HG03108 (cell line): ENCODE data around the gene PARP6.
A peak's percentile ranks its signal among the peaks of the same experiment; 100 is the strongest.

ENCODE experiments used
- ATAC-seq: cut with Tn5 transposase; IDR thresholded peaks from one replicate; pipeline ENCODE4 v1.9.1; 2021; ENCODE audit warnings: moderate library complexity; ENCODE audit not compliant: unreplicated experiment

PARP6 gene, protein sequence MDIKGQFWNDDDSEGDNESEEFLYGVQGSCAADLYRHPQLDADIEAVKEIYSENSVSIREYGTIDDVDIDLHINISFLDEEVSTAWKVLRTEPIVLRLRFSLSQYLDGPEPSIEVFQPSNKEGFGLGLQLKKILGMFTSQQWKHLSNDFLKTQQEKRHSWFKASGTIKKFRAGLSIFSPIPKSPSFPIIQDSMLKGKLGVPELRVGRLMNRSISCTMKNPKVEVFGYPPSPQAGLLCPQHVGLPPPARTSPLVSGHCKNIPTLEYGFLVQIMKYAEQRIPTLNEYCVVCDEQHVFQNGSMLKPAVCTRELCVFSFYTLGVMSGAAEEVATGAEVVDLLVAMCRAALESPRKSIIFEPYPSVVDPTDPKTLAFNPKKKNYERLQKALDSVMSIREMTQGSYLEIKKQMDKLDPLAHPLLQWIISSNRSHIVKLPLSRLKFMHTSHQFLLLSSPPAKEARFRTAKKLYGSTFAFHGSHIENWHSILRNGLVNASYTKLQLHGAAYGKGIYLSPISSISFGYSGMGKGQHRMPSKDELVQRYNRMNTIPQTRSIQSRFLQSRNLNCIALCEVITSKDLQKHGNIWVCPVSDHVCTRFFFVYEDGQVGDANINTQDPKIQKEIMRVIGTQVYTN

DNA sequence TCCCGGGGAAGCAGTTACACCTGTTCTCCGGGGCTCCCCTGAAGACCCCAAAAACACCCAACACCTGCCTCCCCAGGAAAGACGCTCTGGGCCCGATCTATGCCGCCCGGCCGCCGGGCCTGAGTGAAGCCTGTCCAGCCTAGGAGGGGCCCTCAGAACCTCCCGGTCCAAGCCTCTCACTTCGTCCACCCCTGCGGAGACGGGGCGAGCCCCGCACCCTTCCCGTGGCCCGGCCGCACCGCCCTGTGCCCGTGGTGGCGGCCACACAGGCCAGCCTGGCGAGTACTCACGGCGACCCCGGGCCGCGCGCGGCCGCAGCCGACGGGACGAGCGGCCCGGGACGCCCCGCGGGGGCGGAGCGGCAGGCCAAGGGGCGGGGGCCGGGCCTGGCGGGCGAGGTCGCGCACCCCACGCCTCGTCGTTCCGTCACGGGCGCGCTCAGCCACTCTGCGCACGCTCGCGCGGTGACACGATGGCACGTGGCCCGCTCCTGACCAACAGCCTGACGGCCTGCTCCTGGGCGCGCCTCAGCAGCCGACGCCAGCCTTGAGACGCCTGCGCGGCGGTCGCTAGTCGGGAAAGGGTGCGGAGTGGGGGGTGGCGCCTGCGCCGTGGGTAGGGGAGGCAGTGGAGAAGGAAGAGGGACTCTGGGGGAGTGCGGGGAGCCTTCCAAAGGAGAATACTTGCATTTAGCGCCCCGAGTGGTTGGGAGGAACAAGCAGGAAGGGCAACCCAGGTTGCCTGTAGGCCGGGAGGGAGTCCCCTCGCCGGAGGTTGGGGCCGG is at the start of gene PARP6:
Gene PARP6, minus strand, starts transcription at position 342 of the 784 bp plus-strand sequence. CDS start 5,077 bp downstream, outside the sequence.
- ATAC-seq: peak; percentile 96

DNA sequence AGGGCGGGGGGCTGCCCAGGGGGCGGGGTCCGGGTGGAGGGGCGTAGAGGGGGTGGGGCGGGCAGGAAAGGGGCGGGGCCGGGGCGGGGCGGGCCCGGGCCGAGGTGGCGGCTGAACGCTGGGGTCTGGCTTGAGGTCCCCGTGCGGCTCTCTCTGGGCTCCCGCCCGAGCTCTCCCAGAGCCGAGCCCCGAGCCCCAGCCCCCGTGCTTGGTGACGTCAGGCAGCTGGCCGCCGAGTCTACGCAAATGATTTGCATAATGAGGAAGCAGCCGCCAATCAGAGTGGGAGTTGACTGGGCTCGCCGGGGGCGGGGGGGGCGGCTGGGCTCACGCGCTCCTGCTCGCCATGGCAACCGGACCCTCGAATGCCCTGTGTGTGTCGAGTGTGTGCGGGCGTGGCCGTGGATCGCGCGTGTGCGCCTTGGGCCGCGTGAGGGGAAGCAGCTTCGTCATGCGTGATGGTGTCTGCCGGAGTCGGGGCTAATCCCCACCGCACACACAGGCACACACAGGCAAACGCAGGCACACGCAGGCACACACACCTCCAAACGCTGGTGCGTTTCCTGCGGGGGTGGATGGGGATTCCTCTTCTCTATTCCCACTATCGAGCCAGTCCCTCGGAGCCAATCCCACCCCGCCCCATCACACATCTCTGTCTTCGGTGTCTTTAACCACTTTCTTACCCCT is 47.8 kb upstream of the PARP6 start, which contains the start of gene CELF6:
Gene CELF6, minus strand, starts transcription at position 173 of the 687 bp plus-strand sequence. CDS start 283 bp downstream, outside the sequence.
- no peak for ATAC-seq

DNA sequence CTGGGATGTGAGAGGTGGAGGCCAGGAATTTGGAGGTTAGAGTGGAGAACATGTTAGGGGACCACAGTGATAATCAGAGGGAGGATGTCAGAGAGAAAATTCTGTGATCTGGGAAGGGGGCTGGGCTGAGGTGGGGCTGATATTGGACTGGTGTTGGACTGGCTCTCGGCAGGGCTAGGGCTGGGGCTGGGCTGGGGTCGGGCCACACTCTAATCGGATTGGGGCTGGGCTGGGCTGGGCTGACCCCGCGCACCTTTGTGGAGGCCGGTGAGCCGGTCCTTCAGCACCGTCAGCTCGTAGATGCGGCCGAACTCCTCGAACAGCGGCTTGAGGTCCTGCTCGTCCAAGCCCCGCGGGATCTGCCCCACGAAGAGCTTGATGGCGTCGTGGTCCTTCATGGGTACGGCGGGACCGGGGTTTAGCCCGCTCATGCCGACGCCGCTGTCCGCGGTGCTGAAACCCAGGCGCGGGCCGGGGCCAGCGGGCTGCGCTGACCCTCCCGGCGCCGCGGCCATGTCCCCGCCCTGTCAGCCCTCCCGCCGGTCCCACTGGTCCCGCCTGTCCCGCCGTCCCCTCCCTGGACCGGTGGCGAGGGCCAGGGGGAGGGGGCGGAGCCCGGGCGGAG is 47.1 kb upstream of the PARP6 start:
- no peak for ATAC-seq

DNA sequence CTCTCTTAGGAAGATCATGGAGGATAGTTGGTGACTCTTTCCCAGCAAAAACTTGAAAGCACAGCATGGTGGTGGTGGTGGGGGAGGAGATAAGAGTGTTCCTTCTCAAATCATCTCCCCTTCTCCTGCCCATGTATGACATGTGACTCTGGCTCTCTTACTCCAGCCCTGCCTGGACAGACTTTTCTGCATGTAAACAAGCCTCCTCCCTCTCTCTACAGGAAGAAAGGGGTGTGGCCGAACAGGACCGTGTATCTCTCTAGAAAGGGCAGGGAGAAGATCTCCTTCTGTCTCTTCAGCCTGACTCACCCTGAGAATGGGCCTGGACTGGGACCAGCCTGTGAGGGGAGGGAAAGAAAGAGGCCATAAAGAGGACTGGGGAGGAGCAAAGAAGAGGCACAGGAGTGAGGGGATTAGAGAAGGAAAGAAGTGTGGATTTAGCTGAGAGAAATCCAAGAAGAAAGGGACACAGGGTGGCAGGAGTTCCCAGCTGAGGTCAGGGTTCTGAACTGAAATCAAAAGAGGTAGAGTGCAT is 46.1 kb upstream of the PARP6 start:
- ATAC-seq: no peak

DNA sequence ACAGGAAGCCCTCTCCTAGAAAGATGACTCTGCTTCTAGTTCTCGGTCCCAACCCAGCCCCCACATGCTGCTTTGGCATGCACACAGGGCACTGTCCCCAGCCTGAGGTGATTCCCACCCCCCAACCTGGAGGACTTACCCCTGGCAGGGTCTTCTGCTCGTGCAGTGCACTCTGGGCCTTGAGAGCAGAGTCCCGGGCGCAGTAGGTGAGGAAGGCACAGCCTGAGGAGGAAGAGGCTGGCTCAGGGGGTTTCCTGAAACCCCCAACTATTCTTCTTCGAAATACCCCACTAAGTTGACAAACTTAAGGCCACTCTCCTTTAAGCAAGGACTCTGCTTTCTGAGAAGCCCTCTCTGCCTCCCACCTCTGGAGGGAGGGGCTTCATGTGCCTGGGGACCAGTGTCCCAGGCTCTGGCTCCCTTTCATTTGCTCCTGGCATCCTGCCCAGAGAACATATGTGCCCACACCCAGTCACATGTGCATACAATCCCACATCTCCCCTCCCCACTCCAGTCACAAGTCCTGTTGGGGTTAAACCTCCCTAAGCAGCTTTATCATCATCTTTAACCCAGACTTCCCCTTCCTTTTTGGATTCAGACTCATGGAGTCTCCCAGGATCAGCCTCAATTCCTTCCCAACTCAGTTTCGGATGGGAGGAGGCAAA is 43.5 kb upstream of the PARP6 start:
- ATAC-seq: no peak

DNA sequence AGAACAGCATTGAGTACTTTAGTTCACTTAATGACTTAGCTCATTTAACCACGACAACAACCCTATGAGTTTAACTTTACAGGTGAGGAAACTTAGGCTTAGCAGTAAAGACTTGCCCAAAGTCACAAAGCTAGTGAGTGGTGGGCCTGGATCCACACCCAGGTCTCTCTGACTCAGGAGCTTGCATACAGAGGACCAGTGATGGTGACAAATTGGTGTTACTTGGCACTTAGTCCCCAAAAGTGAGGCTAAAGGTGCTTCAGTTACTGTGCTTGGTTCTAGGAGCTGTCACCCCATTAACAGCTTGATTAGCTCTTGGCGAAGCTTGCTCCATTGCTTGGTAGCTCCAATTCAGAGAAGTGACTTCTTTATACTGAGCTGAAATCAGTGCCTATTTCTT is 41.5 kb upstream of the PARP6 start:
- ATAC-seq: no peak

DNA sequence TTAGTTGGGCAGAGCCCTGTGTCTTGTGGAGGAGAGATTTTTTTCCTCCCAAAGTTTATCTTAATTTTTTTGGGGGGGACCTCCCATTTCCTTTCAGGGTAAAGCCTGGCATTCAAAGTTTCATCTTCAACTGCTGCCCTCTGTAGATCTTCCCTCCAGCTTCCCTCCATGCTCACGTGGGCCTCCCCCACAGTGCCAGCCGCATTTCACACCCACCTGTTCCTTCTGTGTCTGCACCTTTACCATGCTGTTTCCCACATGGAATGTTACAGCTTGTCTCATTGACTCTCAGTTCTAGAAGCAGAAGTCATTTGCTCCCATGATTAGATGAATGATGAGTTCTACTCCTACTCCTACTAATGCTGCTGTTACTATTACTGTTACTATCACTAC is 41.1 kb upstream of the PARP6 start:
- no peak for ATAC-seq

DNA sequence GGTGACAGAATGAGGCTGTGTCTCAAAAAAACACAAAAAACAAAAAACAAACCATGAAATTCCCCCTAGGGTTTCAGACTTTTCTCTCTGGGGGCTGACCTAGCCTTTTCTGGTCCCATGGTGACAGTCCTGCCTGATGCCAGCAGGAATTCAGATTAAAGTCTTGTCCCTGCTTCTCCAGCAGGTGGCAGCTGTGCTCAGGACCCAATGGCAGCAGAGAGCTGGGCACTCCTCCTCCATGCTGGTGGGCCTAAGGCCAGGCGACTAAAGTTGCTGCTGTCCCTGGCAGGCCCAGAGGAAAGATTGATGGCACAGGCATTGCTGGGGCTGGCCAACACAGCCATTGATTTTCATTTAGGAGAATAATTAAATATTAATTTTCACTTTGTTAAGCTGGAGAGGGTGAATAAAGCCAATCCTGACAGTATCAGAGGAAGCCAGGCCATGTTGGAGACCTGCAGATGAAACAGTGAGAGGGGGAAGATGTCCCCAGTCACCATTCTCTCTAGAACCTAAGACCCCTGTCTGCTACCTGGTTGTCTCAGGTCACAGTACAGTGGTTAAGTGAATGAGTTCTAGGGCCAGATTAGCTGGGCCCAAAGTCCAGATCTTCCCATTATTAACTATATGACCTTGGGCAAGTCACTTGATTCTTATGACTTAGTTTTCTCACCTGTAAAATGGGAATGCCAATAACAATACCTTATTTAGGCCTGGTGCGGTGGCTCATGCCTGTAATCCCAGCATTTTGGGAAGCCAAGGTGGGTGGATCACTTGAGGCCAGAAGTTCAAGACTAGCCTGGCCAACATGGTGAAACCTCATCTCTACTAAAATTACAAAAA is 40.5 kb upstream of the PARP6 start:
- ATAC-seq: no peak

DNA sequence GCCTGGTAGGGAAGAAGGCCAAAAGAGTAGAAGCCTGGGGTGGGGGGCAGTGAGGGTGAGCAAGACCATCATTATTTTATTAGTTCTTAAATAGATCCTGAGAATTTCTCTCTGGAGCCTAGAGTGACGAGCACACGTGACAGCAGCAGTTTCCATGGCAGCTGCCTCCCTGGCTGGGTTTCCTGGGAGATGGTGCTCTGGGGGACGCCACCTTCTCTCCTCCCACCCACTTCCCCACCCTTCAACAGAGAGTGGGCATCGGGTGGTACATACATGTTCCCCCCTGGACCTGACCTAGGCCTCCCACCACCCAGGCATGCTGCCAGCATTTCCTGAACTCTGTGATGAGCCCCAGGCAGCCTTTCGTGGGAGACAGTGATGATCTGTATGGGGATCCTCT is 34.7 kb upstream of the PARP6 start:
- ATAC-seq: no peak

DNA sequence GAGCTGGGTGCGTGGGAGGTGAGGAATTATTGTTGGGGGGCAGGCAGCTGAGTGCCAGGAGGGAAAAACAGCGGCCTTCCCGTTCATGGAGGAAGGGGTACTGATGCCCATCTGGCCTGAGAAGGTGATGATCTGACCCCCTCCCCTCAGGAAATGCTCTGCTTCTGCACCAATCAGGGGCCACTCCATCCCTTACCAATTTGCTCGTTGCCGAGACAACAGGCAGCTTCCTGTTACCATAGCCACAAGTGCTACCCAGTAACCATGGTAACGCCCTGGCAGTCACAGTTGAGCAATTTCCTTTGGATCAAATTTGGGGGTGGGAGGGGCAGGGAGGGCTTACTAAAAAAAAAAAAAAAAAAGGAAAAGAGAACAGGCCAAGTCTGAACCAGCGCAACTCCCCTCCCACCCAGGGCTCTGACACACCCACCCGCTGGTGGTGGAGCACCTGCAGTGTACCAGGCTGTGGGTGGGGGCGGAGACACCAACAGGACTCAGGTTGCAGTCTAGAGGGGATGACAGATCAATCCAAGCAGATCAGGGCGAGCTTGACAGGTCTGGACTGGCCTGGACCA is 33.9 kb upstream of the PARP6 start:
- ATAC-seq: no peak

DNA sequence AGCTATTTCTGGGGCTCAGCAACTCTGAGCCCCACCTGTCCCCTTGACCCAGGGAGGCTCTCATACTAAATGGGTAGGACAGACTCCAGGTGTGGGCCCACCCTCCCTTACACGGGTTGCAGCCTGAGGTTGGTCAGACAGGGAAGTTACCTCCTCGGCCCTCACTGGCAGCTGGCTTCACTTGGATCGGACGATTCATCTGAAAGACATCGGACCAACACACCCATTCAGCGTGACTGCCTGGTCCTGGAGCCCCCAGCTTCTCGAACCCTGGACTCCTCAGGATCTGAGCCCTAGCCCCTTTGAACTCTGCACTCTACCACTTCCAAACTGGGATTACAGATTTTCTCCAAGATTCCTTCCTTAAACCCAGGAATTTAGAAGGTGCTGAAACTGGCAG is 32.2 kb upstream of the PARP6 start:
- no peak for ATAC-seq

DNA sequence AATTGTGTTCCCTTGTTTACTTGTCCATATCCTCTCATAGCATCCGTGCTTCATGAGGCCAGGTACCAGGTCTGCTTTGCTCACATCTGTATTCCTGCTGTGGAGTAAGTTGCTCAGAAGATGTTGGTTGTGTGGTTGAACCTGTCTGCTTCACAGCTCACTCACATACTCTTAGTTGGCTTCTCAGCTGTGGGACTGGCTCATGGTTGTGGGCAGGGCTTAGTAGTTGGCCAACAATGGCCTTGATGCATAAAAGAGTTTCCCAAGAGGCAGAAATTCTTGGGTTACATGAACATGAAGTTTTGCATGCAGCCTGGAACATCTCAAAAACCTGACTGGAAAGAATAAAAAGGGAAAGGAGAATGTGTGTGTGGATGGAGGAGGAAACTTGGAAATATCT is 30.6 kb upstream of the PARP6 start:
- ATAC-seq: no peak

DNA sequence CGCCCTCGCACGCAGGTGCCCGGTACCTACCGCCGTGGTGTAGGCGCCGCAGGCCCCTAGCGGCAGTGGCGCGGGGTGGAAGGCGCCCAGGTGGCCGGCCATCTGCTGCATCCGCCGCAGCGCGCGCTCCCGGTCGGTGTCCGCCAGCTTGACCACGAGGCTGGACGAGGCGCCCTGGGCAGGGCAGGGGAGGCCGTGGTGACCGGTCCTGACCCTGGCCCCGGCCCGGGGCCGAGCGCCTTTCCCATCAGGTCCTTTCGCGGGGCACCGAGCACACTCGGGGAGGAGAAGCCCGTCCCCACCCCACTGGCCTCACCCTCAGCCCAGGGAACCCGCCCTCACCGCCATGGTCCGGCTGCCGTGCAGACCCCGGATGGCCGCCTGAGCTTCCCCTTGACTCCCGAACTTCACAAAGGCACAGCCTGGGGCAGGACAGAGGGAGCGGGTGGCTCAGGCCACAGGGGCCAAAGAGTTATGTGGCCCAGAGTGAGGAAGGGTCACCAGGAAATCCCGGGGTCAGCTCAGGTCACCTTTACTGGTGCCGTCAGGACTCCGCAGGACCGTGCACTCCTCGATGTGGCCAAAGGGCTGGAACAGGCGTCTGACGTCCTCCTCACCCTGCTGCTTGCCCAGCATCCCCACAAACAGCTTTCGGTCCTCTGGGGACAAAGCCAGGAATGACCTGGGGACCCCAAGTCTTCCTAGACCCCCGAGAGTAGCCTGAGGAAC is 17.4 kb upstream of the PARP6 start:
- no peak for ATAC-seq

DNA sequence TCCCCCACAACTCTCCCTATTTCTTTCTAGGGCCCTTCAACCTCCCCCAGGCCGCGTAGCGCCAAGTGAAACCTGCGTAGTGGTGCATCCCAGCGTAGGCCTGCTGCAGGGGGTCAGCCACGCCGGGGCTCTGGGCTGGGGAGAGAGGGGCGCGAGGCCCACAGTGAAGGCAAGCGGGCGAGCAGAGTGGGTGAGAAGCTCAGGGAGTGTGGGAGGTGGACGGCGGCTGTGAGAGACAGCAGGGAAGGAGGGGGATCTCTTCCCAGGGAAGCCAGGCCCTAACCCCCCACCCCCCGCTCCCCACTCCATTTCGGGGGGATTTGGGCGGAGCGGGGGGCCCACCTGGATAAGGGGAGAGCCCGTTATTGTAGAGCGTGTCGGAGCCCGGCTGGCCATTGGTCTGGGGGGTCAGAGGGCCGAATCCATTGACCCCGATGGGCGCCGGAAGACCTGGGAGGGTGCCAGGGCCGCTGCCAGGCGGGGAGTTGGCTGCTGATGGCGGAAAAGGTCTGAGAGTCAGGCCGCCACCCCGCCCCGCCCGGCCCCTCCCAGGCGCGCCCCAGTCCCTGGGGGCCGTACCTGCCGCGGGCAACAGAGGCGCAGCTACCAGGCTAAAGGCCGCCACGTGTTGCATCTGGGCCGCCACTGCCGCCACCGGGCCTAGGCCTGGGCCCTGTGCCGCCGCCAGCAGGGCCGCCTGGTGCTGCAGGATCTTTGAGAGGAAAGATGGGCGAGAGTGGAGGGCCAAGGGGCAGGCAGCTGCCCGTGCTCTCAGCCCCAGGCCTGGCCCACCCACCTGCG is 16.6 kb upstream of the PARP6 start:
- ATAC-seq: no peak

DNA sequence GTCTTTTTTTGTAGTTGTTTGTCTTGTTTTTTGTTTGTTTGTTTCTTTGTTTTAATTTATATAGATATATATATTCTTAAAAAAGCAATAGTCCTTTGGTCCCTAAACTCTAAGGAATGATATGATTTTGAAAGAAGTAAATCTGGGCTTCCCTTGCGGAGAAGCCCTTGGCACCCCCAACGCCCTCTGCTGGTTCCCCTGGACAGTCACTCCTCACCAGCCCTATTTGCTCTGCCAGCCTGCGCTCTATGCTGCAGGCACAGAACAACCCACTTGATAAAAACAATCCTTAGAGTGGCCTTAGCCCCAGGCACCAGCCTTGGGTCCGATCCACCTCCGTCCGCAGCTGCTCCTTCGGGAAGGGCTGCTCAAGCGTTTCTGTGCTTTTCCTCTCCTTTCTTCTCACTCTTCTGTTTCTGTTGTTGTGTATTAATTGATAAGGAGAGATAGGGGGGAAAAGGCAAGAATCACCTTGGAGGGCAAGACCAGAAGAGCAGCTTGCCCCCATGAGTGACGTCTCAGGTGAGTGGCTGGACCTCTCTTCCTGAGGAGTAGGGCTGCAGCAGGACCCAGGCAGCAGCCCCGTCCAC is 13.7 kb upstream of the PARP6 start:
- no peak for ATAC-seq

DNA sequence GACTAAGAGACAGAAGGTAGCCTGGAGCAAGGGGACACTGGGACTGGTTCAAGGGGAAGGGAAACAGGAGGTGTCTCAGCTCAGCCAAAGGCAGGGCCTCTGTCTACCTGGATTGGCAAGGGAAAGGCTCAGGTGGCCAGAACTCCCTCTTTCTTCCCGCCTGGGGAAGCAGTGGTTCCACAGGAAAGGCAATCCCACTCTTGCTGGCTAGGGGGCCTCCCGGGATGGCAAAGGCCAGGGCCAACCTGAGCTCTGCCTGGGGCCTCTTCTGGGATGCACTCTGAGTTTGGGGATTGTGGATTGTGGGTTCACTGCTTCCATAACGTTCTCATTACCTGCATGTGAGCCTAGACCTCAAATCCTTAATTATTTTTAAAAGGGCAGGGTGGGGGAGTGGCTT is 13.0 kb upstream of the PARP6 start:
- no peak for ATAC-seq

DNA sequence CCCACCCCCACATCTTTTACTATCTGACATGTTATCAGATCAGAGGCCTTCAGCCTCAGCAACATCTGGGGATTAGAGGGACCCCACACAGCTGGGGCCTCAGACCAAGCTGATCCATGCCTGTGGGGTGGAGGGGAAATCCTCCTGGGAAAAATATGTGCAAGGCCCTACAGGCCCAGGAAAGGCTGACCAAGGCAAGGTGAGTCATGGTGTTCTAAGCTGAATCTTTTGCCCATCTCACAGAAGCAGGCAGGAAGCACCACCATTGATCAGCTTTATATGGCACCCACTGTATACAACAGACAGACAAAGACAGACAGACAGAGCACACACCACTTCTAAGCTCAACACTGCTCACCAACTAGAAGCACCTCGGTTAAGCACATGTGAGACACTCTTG is 12.4 kb upstream of the PARP6 start:
- no peak for ATAC-seq
